Thymus (tissue), 11 donors: Measurements from ENCODE around the gene FGD1. TPM values are rescaled to one million over a fixed set of nuclear protein-coding genes. Genes with fewer than 3 reads are reported as not detected.
A peak's percentile ranks its signal among the peaks of the same experiment; 100 is the strongest.

Source experiments
- DNase-seq, 9 donors: peaks; one replicate each; pipeline ENCODE4 v3.0.0-alpha.2; 2013; ENCODE audit warnings: low spot score in 9 of 9, low read depth in 6 of 9, missing footprints in 1 of 9
- H3K27ac ChIP-seq, 2 donors: one replicate each; pipeline ENCODE4 v1.5.1; 2013; ENCODE audit warnings: control low read depth in 1 of 2, low read depth in 1 of 2, low read length in 1 of 2, mild to moderate bottlenecking in 1 of 2, moderate library complexity in 1 of 2
- H3K27me3 ChIP-seq, 2 donors: one replicate each; pipeline ENCODE4 v1.5.1; 2013; ENCODE audit warnings: low read length in 1 of 2; ENCODE audit not compliant: control insufficient read depth in 2 of 2, insufficient read depth in 1 of 2
- H3K36me3 ChIP-seq, 2 donors: one replicate each; pipeline ENCODE4 v1.5.1; 2013; ENCODE audit warnings: low read length in 1 of 2, mild to moderate bottlenecking in 1 of 2, moderate library complexity in 1 of 2; ENCODE audit not compliant: control insufficient read depth in 2 of 2, insufficient read depth in 2 of 2
- H3K4me1 ChIP-seq, 2 donors: one replicate each; pipeline ENCODE4 v1.5.1; 2013; ENCODE audit warnings: low read length in 2 of 2; ENCODE audit not compliant: control insufficient read depth in 2 of 2, insufficient read depth in 2 of 2
- H3K4me3 ChIP-seq, 2 donors: one replicate each; pipeline ENCODE4 v1.5.1; 2013; ENCODE audit warnings: low read length in 2 of 2, control low read depth in 1 of 2, mild to moderate bottlenecking in 1 of 2
- H3K9me3 ChIP-seq, 2 donors: one replicate each; pipeline ENCODE4 v1.5.1; 2013; ENCODE audit warnings: low read length in 1 of 2, mild to moderate bottlenecking in 1 of 2; ENCODE audit not compliant: control insufficient read depth in 2 of 2, insufficient read depth in 1 of 2
- WGBS: extraction: QIAGEN DNeasy Blood & Tissue Kit; methylation state at CpG from one replicate; pipeline ENCODE4 v1.1.7; 2013; 5-methylcytosine and 5-hydroxymethylcytosine counted together
- polyA plus RNA-seq: library from polyadenylated mRNA; stranded (reverse); fragments of 200-250 nt; gene quantifications from one replicate; pipeline ENCODE4 v1.2.3, GENCODE V29; 2013
- total RNA-seq: library from RNA; stranded (reverse); fragments of 120-200 nt; gene quantifications from one replicate; pipeline ENCODE4 v1.2.4, GENCODE V29; 2013
- donor health status: healthy.

The FGD1 gene
- total and polyA plus RNA-seq, 2 donors = 0.57 to 0.98 TPM

GRCh38 chrX:54479136-54480111 is 16.6 kb downstream of the FGD1 start:
- Histone ChIP-seq H3K27me3 (no peaks in the 10 kb centered on the region), H3K36me3 (no peaks in the 10 kb centered on the region), H3K9me3 (no peaks in the 10 kb centered on the region), H3K27ac (peak overlapping the region in 1 of 2 donors; percentile 17), H3K4me3 (no peak overlapping the region), H3K4me1 (no peaks in the 10 kb centered on the region)
- DNase-seq = no peak
- 80% methylated on average over 9 of the region's 9 CpGs for WGBS

- 90% methylated on average over 10 of the region's 10 CpGs for WGBS
- Histone ChIP-seq H3K27ac (no peak overlapping the region), H3K4me3 (no peak overlapping the region), H3K27me3 (no peaks in the 10 kb centered on the region), H3K9me3 (no peaks in the 10 kb centered on the region), H3K4me1 (no peaks in the 10 kb centered on the region), H3K36me3 (no peaks in the 10 kb centered on the region)
- DNase-seq = no peak
Measured at GRCh38 chrX:54473993-54474859, 21.8 kb downstream of the FGD1 start.

- no peak overlapping the region for H3K27ac ChIP-seq
- no peaks in the 10 kb centered on the region for H3K36me3 ChIP-seq
- WGBS = 97% methylated on average over 21 of the region's 21 CpGs
- no peaks in the 10 kb centered on the region for H3K9me3 ChIP-seq
- H3K4me1 ChIP-seq = no peaks in the 10 kb centered on the region
- DNase-seq = no peak
- no peak overlapping the region for H3K4me3 ChIP-seq
- no peaks in the 10 kb centered on the region for H3K27me3 ChIP-seq
Measured at GRCh38 chrX:54470054-54470760, 25.8 kb downstream of the FGD1 start.

- no peak overlapping the region for H3K4me3 ChIP-seq
- H3K9me3 ChIP-seq = no peaks in the 10 kb centered on the region
- WGBS = 79% methylated on average over 2 of the region's 2 CpGs
- H3K36me3 ChIP-seq = no peaks in the 10 kb centered on the region
- H3K27ac ChIP-seq = no peak overlapping the region
- no peaks in the 10 kb centered on the region for H3K4me1 ChIP-seq
- no peaks in the 10 kb centered on the region for H3K27me3 ChIP-seq
- no peak for DNase-seq
Measured at GRCh38 chrX:54452920-54453319, 43.1 kb downstream of the FGD1 start.

- Histone ChIP-seq H3K27me3 (no peaks in the 10 kb centered on the region), H3K27ac (no peak overlapping the region), H3K4me1 (no peaks in the 10 kb centered on the region), H3K9me3 (no peaks in the 10 kb centered on the region), H3K4me3 (no peak overlapping the region), H3K36me3 (peaks cover 0 to 4% of the 10 kb centered on the region in 2 donors)
- no peak for DNase-seq
Measured at GRCh38 chrX:54449929-54450328, 46.1 kb downstream of the FGD1 start.

- WGBS = 96% methylated on average over 5 of the region's 5 CpGs
- Histone ChIP-seq H3K27me3 (no peaks in the 10 kb centered on the region), H3K4me1 (no peaks in the 10 kb centered on the region), H3K4me3 (no peak overlapping the region), H3K9me3 (no peaks in the 10 kb centered on the region), H3K27ac (no peak overlapping the region), H3K36me3 (peaks cover 13 to 14% of the 10 kb centered on the region in 2 donors)
- DNase-seq = no peak
Measured at GRCh38 chrX:54447461-54447860, 48.6 kb downstream of the FGD1 start.

GRCh38 chrX:54446084-54446483 is 50.0 kb downstream of the FGD1 start:
- no peak for DNase-seq
- 97% methylated on average over 17 of the region's 17 CpGs for WGBS
- no peaks in the 10 kb centered on the region for H3K27me3 ChIP-seq
- peaks cover 13 to 14% of the 10 kb centered on the region in 2 donors for H3K36me3 ChIP-seq
- no peak overlapping the region for H3K27ac ChIP-seq
- no peaks in the 10 kb centered on the region for H3K9me3 ChIP-seq
- H3K4me1 ChIP-seq = peaks cover 5 to 6% of the 10 kb centered on the region in 2 donors
- no peak overlapping the region for H3K4me3 ChIP-seq

- Histone ChIP-seq H3K9me3 (no peaks in the 10 kb centered on the region), H3K36me3 (peaks cover 13 to 14% of the 10 kb centered on the region in 2 donors), H3K4me1 (peaks cover 5 to 6% of the 10 kb centered on the region in 2 donors), H3K27me3 (no peaks in the 10 kb centered on the region), H3K27ac (no peak overlapping the region), H3K4me3 (no peak overlapping the region)
- no peak for DNase-seq
- WGBS = 94% methylated on average over 6 of the region's 6 CpGs
Measured at GRCh38 chrX:54444752-54445151, 51.3 kb downstream of the FGD1 start.
